Endothelial cell of umbilical vein (primary cell): ENCODE results near the gene IRF2BP1. TPM values are rescaled to one million over a fixed set of nuclear protein-coding genes. Genes with fewer than 3 reads are reported as not detected.
A peak's percentile ranks its signal among the peaks of the same experiment; 100 is the strongest.

Experiments used
- BruUV-seq: library from RNA; stranded (reverse); fragments of 400-500 nt; replicated peaks from 2 replicates; lab custom pipeline; 2021; lab: Mats Ljungman, UMichigan
- CTCF ChIA-PET: fragments of 300-600, 350-600 bp; sonication (Branson Sonifier 250); formaldehyde crosslinking; loops from one replicate; lab custom pipeline; 2021; ENCODE audit warnings: antibody characterized with exemption, inconsistent platforms; lab: Charles Lee
- POLR2A ChIA-PET: fragments of 300-600, 350-600 bp; sonication (Branson Sonifier 250); formaldehyde crosslinking; loops from one replicate; lab custom pipeline; 2021; ENCODE audit warnings: antibody characterized with exemption, inconsistent platforms; lab: Charles Lee
- DNase-seq: peaks from one replicate; pipeline ENCODE4 v3.0.0-alpha.2; 2011; ENCODE audit warnings: low read depth, low spot score
- FAIRE-seq: peaks from 2 replicates; lab custom pipeline; 2011; peaks lifted over from hg19 to GRCh38; lab: Jason Lieb, UNC
- H2AFZ ChIP-seq: 2 replicates; pipeline ENCODE4 v1.6.0; 2012; ENCODE audit warnings: low read depth, low read length, control low read depth, inconsistent platforms
- H3K27ac ChIP-seq: 2 replicates; pipeline ENCODE4 v1.5.1; 2011; ENCODE audit warnings: low read depth, mild to moderate bottlenecking, control low read depth, low read length, moderate library complexity; ENCODE audit not compliant: insufficient read depth
- H3K27me3 ChIP-seq, 2 experiments: 2 replicates each; pipeline versions ENCODE4 v1.6.0 to v1.6.1; 2011; ENCODE audit warnings: low read length in 2 of 2, mixed read lengths in 1 of 2; ENCODE audit not compliant: control insufficient read depth in 2 of 2, insufficient read depth in 2 of 2
- H3K36me3 ChIP-seq, 2 experiments: 2 replicates in 1 of 2; 3 replicates in 1 of 2; pipeline ENCODE4 v1.5.1; 2011; ENCODE audit warnings: low read length in 2 of 2, mild to moderate bottlenecking in 1 of 2, moderate library complexity in 1 of 2; ENCODE audit not compliant: control insufficient read depth in 2 of 2, insufficient read depth in 2 of 2; ENCODE audit errors: extremely low read depth in 1 of 2
- H3K4me1 ChIP-seq: 3 replicates; pipeline ENCODE4 v1.5.1; 2011; ENCODE audit warnings: mild to moderate bottlenecking, low read length; ENCODE audit not compliant: control insufficient read depth, insufficient read depth; ENCODE audit errors: extremely low read depth
- H3K4me2 ChIP-seq: 2 replicates; pipeline ENCODE4 v1.6.1; 2011; ENCODE audit warnings: low read length, control low read depth, mixed read lengths; ENCODE audit not compliant: insufficient read depth
- H3K4me3 ChIP-seq, 3 experiments: fragments of 200-600 bp in 1 of 3; sonication (generic), shearing (Covaris generic) in 1 of 3; replicated peaks in 1 of 3; 2 replicates each; pipeline ENCODE4 v1.5.1; 2011 to 2016; ENCODE audit warnings: control low read depth in 3 of 3, low read length in 3 of 3, mild to moderate bottlenecking in 2 of 3, inconsistent platforms in 1 of 3, low read depth in 1 of 3, moderate library complexity in 1 of 3; ENCODE audit not compliant: insufficient read depth in 1 of 3
- H3K79me2 ChIP-seq: 2 replicates; pipeline ENCODE4 v1.6.0; 2012; ENCODE audit warnings: low read length, inconsistent platforms; ENCODE audit not compliant: control insufficient read depth, insufficient read depth
- H3K9ac ChIP-seq: replicated peaks from 2 replicates; pipeline ENCODE3; 2011; ENCODE audit warnings: low read length, control low read depth; ENCODE audit not compliant: insufficient read depth; ENCODE audit errors: extremely low read depth
- H3K9me1 ChIP-seq: replicated peaks from 3 replicates; pipeline ENCODE4 v1.6.0; 2011; ENCODE audit warnings: mild to moderate bottlenecking, low read length; ENCODE audit not compliant: control insufficient read depth, insufficient read depth; ENCODE audit errors: extremely low read depth
- H3K9me3 ChIP-seq: replicated peaks from 2 replicates; pipeline ENCODE4 v1.5.1; 2012; ENCODE audit warnings: low read length, inconsistent platforms; ENCODE audit not compliant: control insufficient read depth, insufficient read depth
- H4K20me1 ChIP-seq: replicated peaks from 2 replicates; pipeline ENCODE3; 2011; ENCODE audit warnings: mild to moderate bottlenecking, low read length; ENCODE audit not compliant: control insufficient read depth, insufficient read depth; ENCODE audit errors: extremely low read depth
- FOS ChIP-seq: IDR thresholded peaks from 2 replicates; pipeline ENCODE4 v1.6.1; 2011; ENCODE audit warnings: mild to moderate bottlenecking, low read length, moderate library complexity, borderline replicate concordance; ENCODE audit not compliant: insufficient read depth
- GATA2 ChIP-seq: IDR thresholded peaks from 2 replicates; pipeline ENCODE4 v1.7.0; 2011; ENCODE audit warnings: low read depth, mild to moderate bottlenecking, moderate library complexity, mixed read lengths, low read length; ENCODE audit not compliant: insufficient read length, insufficient read depth
- JUN ChIP-seq: IDR thresholded peaks from 2 replicates; pipeline ENCODE4 v1.6.1; 2011; ENCODE audit warnings: borderline replicate concordance, low read depth; ENCODE audit not compliant: insufficient read length, insufficient read depth
- MYC ChIP-seq: IDR thresholded peaks from one replicate; pipeline ENCODE4 v1.6.1; 2011; ENCODE audit warnings: mild to moderate bottlenecking, low read depth, low read length
- POLR2A ChIP-seq: IDR thresholded peaks from 2 replicates; pipeline ENCODE4 v1.6.1; 2012; ENCODE audit warnings: low read depth, mild to moderate bottlenecking, control low read depth, low read length
- POLR2AphosphoS5 ChIP-seq: IDR thresholded peaks from 2 replicates; pipeline ENCODE4 v1.6.1; 2012; ENCODE audit warnings: low read depth, mild to moderate bottlenecking, control low read depth, low read length, moderate library complexity; ENCODE audit not compliant: insufficient read depth
- dilution Hi-C: fragments of 300-500 bp; cut with MboI; formaldehyde crosslinking; loops from one replicate; pipeline ENCODE4 v1.15.0; 2019; ENCODE audit warnings: low sequenced_read_pairs; ENCODE audit not compliant: extremely low pct_ligation_motif_present
- intact Hi-C: fragments of 100-400 bp; cut with micrococcal nuclease; formaldehyde crosslinking; loops from one replicate; pipeline ENCODE4 v1.10.0; 2022
- polyA plus RNA-seq, 4 experiments: library from polyadenylated mRNA; depleted of rRNA in 3 of 4; stranded (reverse) in 3 of 4; unstranded in 1 of 4; fragments of >200 nt; gene quantifications; 2 replicates each; pipeline versions ENCODE4 v1.2.1 to v1.2.3, GENCODE V29; 2011 to 2012; ENCODE audit warnings: missing spikeins in 1 of 4
- total RNA-seq: library from RNA; stranded (reverse); gene quantifications from 2 replicates; pipeline ENCODE4 v1.2.3, GENCODE V29; 2021
- TF ChIP-seq, protein P1 (sequence below), 2 donors: IDR thresholded peaks; 1 replicate in 1 of 2; 2 replicates in 1 of 2; pipeline ENCODE4 v1.5.1; 2011; ENCODE audit warnings: low read length in 2 of 2, mild to moderate bottlenecking in 2 of 2, moderate library complexity in 2 of 2, control low read depth in 1 of 2, inconsistent platforms in 1 of 2, low read depth in 1 of 2; ENCODE audit not compliant: insufficient read depth in 1 of 2; ENCODE audit errors: extremely low read depth in 1 of 2
- TF ChIP-seq, protein P2 (sequence below): IDR thresholded peaks from 2 replicates; pipeline ENCODE4 v1.6.1; 2011; ENCODE audit not compliant: insufficient read depth, insufficient read length

IRF2BP1 gene
- total and polyA plus RNA-seq, 2 donors (not counting 3 experiments of a cell fraction or from before 2014, with no cell fraction given): 12.3 to 17.5 TPM

- peak within 1 kb of the TSS; percentile 76 for H2AFZ ChIP-seq
- peak within 1 kb of the TSS; percentile 68 for H3K9ac ChIP-seq
- H3K4me1 ChIP-seq: peaks cover 4% of the 10 kb centered on the region
- H3K9me1 ChIP-seq: no peaks in the 10 kb centered on the region
- CTCF ChIA-PET: interaction anchor here (0.8 to 2.6 kb wide), 14 partner anchors 12 to 216 kb away, joined by 3 to 24 read pairs (median 5); partner anchors contain the start of genes IRF2BP1 and SIX5
- no peaks in the 10 kb centered on the region for H3K9me3 ChIP-seq
- peak within 1 kb of the TSS; percentile 49 to 90 (median 86) for H3K4me3 ChIP-seq
- peak; percentile 100 for FAIRE-seq
- peak within 1 kb of the TSS; percentile 71 for H3K4me2 ChIP-seq
- peaks cover 20 to 22% of the 10 kb centered on the region in 2 experiments for H3K27me3 ChIP-seq
- TSS peak; percentile 96 for BruUV-seq
- peak within 1 kb of the TSS; percentile 53 for H3K27ac ChIP-seq
- peaks cover 33% of the 10 kb centered on the region for H3K79me2 ChIP-seq
- intact Hi-C loops (loop anchor here (1.0 kb wide), 2 partner anchors 21 to 45 kb away; no protein-coding TSS in a partner anchor), dilution Hi-C loops (no loop called here)
- POLR2A ChIA-PET: interaction anchor here (0.7 to 0.9 kb wide), 2 partner anchors 92 to 93 kb away, joined by 3 to 7 read pairs; partner anchors contain the start of gene SIX5
- no peak for TF ChIP-seq GATA2
- TF ChIP-seq POLR2AphosphoS5: peak; percentile 87
- TF ChIP-seq, protein P1, sequence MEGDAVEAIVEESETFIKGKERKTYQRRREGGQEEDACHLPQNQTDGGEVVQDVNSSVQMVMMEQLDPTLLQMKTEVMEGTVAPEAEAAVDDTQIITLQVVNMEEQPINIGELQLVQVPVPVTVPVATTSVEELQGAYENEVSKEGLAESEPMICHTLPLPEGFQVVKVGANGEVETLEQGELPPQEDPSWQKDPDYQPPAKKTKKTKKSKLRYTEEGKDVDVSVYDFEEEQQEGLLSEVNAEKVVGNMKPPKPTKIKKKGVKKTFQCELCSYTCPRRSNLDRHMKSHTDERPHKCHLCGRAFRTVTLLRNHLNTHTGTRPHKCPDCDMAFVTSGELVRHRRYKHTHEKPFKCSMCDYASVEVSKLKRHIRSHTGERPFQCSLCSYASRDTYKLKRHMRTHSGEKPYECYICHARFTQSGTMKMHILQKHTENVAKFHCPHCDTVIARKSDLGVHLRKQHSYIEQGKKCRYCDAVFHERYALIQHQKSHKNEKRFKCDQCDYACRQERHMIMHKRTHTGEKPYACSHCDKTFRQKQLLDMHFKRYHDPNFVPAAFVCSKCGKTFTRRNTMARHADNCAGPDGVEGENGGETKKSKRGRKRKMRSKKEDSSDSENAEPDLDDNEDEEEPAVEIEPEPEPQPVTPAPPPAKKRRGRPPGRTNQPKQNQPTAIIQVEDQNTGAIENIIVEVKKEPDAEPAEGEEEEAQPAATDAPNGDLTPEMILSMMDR (IDR thresholded peaks at IDR 0.05; ENCODE audit: extremely low read depth in 1 of 2, insufficient read depth in 1 of 2, low read depth in 1 of 2, low read length in 2 of 2): no peak
- TF ChIP-seq POLR2A: peak; percentile 90
- TF ChIP-seq, protein P2, sequence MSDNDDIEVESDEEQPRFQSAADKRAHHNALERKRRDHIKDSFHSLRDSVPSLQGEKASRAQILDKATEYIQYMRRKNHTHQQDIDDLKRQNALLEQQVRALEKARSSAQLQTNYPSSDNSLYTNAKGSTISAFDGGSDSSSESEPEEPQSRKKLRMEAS: peak; percentile 32
- TF ChIP-seq JUN: no peak
- TF ChIP-seq FOS: no peak
- TF ChIP-seq MYC: peak; percentile 2
- H3K36me3 ChIP-seq: peaks cover 2 to 6% of the 10 kb centered on the region in 2 experiments
- DNase-seq: peak; percentile 99
- H4K20me1 ChIP-seq: no peaks in the 10 kb centered on the region
Measured at GRCh38 chr19:45862564-45863334, 23.2 kb downstream of the IRF2BP1 start, which contains the start of gene SYMPK. SYMPK (minus strand) TSS chr19:45863147; CDS start chr19:45854495, 8,652 bp downstream.
